ENCODE results near the gene RPL27A. TPM values are rescaled to one million over a fixed set of nuclear protein-coding genes. Genes with fewer than 3 reads are reported as not detected.

RPL27A gene
- total and polyA plus RNA-seq, 2 donors (not counting 1 experiment from before 2014, with no cell fraction given), result 1,009 to 1,473 TPM

DNA sequence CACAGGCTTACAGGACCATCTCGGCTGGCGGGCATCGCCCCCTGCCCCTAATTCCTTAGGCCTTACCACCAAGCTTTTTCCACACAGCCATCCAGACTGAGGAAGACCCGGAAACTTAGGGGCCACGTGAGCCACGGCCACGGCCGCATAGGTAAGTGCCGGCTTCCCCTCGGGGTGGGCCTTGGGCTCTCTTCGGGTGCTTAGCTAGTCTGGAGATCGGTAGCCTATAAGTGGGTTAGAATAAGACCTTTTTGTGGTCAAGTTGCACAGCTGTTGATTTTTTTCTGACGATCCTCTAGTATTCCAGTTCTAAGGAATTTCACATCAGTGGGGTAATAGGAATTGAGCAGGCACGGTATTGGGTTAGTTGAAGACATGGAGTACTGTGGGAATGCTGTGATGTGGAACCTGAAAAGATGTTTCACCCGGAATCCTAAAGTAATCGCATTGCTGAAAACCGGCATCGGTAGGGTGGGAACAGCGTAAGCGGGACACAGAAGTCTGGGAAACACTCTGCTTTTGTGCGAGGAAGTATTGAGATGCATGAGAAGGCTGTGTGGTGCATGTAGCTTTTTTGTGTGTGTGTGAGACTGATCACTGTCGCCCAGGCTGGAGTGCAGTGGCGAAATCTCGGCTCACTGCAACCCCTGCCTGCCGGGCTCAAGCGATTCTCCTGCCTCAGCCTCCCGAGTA is 669 bp downstream of the RPL27A start:
- intact Hi-C loops (cut with micrococcal nuclease), result loop anchor here (2.0 to 10.0 kb wide), 7 partner anchors 49 to 1619 kb away; partner anchors contain the start of genes IPO7, TMEM9B and ZNF143
- DNase-seq, result no peak
- no peak for TF ChIP-seq EZH2 (IDR thresholded peaks at IDR 0.05; ENCODE audit: borderline replicate concordance, insufficient read depth, low read depth, low read length, poor library complexity, severe bottlenecking)
- TF ChIP-seq, protein P1, sequence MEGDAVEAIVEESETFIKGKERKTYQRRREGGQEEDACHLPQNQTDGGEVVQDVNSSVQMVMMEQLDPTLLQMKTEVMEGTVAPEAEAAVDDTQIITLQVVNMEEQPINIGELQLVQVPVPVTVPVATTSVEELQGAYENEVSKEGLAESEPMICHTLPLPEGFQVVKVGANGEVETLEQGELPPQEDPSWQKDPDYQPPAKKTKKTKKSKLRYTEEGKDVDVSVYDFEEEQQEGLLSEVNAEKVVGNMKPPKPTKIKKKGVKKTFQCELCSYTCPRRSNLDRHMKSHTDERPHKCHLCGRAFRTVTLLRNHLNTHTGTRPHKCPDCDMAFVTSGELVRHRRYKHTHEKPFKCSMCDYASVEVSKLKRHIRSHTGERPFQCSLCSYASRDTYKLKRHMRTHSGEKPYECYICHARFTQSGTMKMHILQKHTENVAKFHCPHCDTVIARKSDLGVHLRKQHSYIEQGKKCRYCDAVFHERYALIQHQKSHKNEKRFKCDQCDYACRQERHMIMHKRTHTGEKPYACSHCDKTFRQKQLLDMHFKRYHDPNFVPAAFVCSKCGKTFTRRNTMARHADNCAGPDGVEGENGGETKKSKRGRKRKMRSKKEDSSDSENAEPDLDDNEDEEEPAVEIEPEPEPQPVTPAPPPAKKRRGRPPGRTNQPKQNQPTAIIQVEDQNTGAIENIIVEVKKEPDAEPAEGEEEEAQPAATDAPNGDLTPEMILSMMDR (IDR thresholded peaks at IDR 0.05), result no peak
- ChIA-PET CTCF (interaction anchor here (0.6 to 1.5 kb wide), 3 partner anchors 8 to 232 kb away, joined by 3 read pairs; no protein-coding TSS in a partner anchor), POLR2A (interaction anchor here (0.6 to 1.3 kb wide), 3 partner anchors 49 to 442 kb away, joined by 3 to 6 read pairs (median 4); no protein-coding TSS in a partner anchor)
- H3K9me3 Mint-ChIP-seq (ENCODE audit: insufficient read depth), result no peaks in the 10 kb centered on the region
- H3K9me3 ChIP-seq (ENCODE audit: control extremely low read depth in 1 of 3, control insufficient read depth in 2 of 3, insufficient read depth in 1 of 3, low read length in 2 of 3), result no peaks in the 10 kb centered on the region
- peak overlapping the region; percentile 94 for H3K4me3 Mint-ChIP-seq
- no peak for ATAC-seq (ENCODE audit: low read depth)
- peaks cover 7% of the 10 kb centered on the region for H4K20me1 ChIP-seq (ENCODE audit: control insufficient read depth, insufficient read depth, low read length, poor library complexity, severe bottlenecking)
- peak overlapping the region; percentile 92 for H3K4me2 ChIP-seq (replicated peaks; ENCODE audit: low read depth, low read length, poor library complexity, severe bottlenecking)
- H3K4me1 ChIP-seq (ENCODE audit: control insufficient read depth in 2 of 2, insufficient read depth in 2 of 2, low read length in 2 of 2), result peaks cover 29 to 34% of the 10 kb centered on the region in 2 donors
- H3K9ac ChIP-seq (ENCODE audit: low read length), result peak overlapping the region; percentile 99
- peaks cover 47% of the 10 kb centered on the region for H3K4me1 Mint-ChIP-seq
- peak overlapping the region; percentile 94 for H2AFZ ChIP-seq (ENCODE audit: insufficient read depth, low read depth, low read length, poor library complexity, severe bottlenecking)
- peaks cover 29% of the 10 kb centered on the region for H3K79me2 ChIP-seq (ENCODE audit: control insufficient read depth, insufficient read depth, low read length)
- 8% methylated on average over 20 of the region's 27 CpGs for WGBS (ENCODE audit: insufficient coverage)
- H3K27ac Mint-ChIP-seq, result peak overlapping the region; percentile 97
- H3K27ac ChIP-seq (ENCODE audit: low read length in 2 of 2), result peak overlapping the region; percentile 87 to 98
- H3K36me3 ChIP-seq (replicated peaks in 1 of 2; ENCODE audit: control extremely low read depth in 1 of 2, control insufficient read depth in 1 of 2, extremely low read depth in 1 of 2, insufficient read depth in 2 of 2, low read length in 1 of 2), result peaks cover 3 to 44% of the 10 kb centered on the region in 2 experiments
- H3K27me3 ChIP-seq (replicated peaks in 1 of 4; ENCODE audit: control extremely low read depth in 1 of 4, control insufficient read depth in 3 of 4, insufficient read depth in 4 of 4, low read length in 3 of 4), result no peaks in the 10 kb centered on the region
- H3K27me3 Mint-ChIP-seq, result no peaks in the 10 kb centered on the region
- H3K4me3 ChIP-seq (ENCODE audit: control extremely low read depth in 1 of 5, extremely low read depth in 1 of 5, insufficient read depth in 1 of 5, low read depth in 2 of 5, low read length in 4 of 5), result peak overlapping the region; percentile 82 to 99 (median 88)

Measured in B cell (primary cell).